Mesothelial cell of epicardium (in vitro differentiated cells): Measurements from ENCODE around the gene CHTF8. TPM values are rescaled to one million over a fixed set of nuclear protein-coding genes. Genes with fewer than 3 reads are reported as not detected.
A peak's percentile ranks its signal among the peaks of the same experiment; 100 is the strongest.

Experiments used
- DNase-seq, 2 experiments: peaks; one replicate each; pipeline ENCODE4 v3.0.0; 2021; ENCODE audit warnings: low spot score in 2 of 2; ENCODE audit not compliant: unreplicated experiment in 2 of 2
- H3K27ac Mint-ChIP-seq: 2 replicates; pipeline ENCODE4 v1.8.0; 2021; ENCODE audit warnings: mixed read lengths
- H3K27me3 Mint-ChIP-seq: 2 replicates; pipeline ENCODE4 v1.8.0; 2021; ENCODE audit warnings: low read depth, mixed read lengths
- H3K36me3 Mint-ChIP-seq: 2 replicates; pipeline ENCODE4 v1.8.0; 2021; ENCODE audit warnings: mixed read lengths
- H3K4me1 Mint-ChIP-seq: 2 replicates; pipeline ENCODE4 v1.8.0; 2021; ENCODE audit warnings: mixed read lengths
- H3K4me3 Mint-ChIP-seq: 2 replicates; pipeline ENCODE4 v1.8.0; 2021; ENCODE audit warnings: mild to moderate bottlenecking, moderate library complexity, mixed read lengths
- H3K9me3 Mint-ChIP-seq: 2 replicates; pipeline ENCODE4 v1.8.0; 2021; ENCODE audit warnings: mixed read lengths
- CTCF ChIP-seq: fragments of 200-600 bp; sonication (generic); IDR thresholded peaks from one replicate; pipeline ENCODE4 v1.5.0; 2021; ENCODE audit warnings: antibody characterized with exemption; ENCODE audit not compliant: unreplicated experiment
- total RNA-seq: library from RNA; stranded (reverse); gene quantifications from 3 replicates; pipeline ENCODE4 v1.2.1, GENCODE V29; 2021

The CHTF8 gene
- total RNA-seq, 1 donor from 2014 or later = 91.9 TPM

- H3K4me3 Mint-ChIP-seq = no peak overlapping the region
- peaks cover 16% of the 10 kb centered on the region for H3K27me3 Mint-ChIP-seq
- DNase-seq = no peak
- peaks cover under 1% of the 10 kb centered on the region for H3K4me1 Mint-ChIP-seq
- no peak for TF ChIP-seq CTCF
- no peaks in the 10 kb centered on the region for H3K9me3 Mint-ChIP-seq
- H3K36me3 Mint-ChIP-seq = peaks cover 24% of the 10 kb centered on the region
- H3K27ac Mint-ChIP-seq = no peak overlapping the region
These were observed 19.2 kb downstream of the CHTF8 start for GRCh38 chr16:69113216-69113615.

- H3K4me1 Mint-ChIP-seq = peaks cover 5% of the 10 kb centered on the region
- peaks cover 23% of the 10 kb centered on the region for H3K27me3 Mint-ChIP-seq
- H3K36me3 Mint-ChIP-seq = peaks cover 17% of the 10 kb centered on the region
- H3K4me3 Mint-ChIP-seq = no peak overlapping the region
- no peak overlapping the region for H3K27ac Mint-ChIP-seq
- DNase-seq = peak in 1 of 2 experiments; percentile 52
- H3K9me3 Mint-ChIP-seq = no peaks in the 10 kb centered on the region
- peak; percentile 33 for TF ChIP-seq CTCF
These were observed 19.9 kb downstream of the CHTF8 start for GRCh38 chr16:69112285-69113129.

GRCh38 chr16:69111876-69112230, 20.5 kb downstream of the CHTF8 start:
- H3K27ac Mint-ChIP-seq = no peak overlapping the region
- peaks cover 10% of the 10 kb centered on the region for H3K4me1 Mint-ChIP-seq
- DNase-seq = no peak
- no peaks in the 10 kb centered on the region for H3K9me3 Mint-ChIP-seq
- H3K4me3 Mint-ChIP-seq = no peak overlapping the region
- H3K36me3 Mint-ChIP-seq = peaks cover 17% of the 10 kb centered on the region
- no peak for TF ChIP-seq CTCF
- peaks cover 29% of the 10 kb centered on the region for H3K27me3 Mint-ChIP-seq

GRCh38 chr16:69111216-69111875, 21.0 kb downstream of the CHTF8 start:
- Mint-ChIP-seq H3K36me3 (peaks cover 17% of the 10 kb centered on the region), H3K27me3 (peaks cover 31% of the 10 kb centered on the region), H3K4me1 (peaks cover 12% of the 10 kb centered on the region), H3K27ac (no peak overlapping the region), H3K4me3 (no peak overlapping the region), H3K9me3 (no peaks in the 10 kb centered on the region)
- no peak for TF ChIP-seq CTCF
- no peak for DNase-seq

GRCh38 chr16:69110406-69110805, 22.0 kb downstream of the CHTF8 start:
- H3K27me3 Mint-ChIP-seq = peaks cover 36% of the 10 kb centered on the region
- no peak for DNase-seq

More at GRCh38 chr16:69110406-69110805, 22.0 kb downstream of the CHTF8 start:
- no peak overlapping the region for H3K27ac Mint-ChIP-seq
- no peaks in the 10 kb centered on the region for H3K9me3 Mint-ChIP-seq
- peaks cover 17% of the 10 kb centered on the region for H3K36me3 Mint-ChIP-seq
- no peak for TF ChIP-seq CTCF
- peaks cover 16% of the 10 kb centered on the region for H3K4me1 Mint-ChIP-seq
- H3K4me3 Mint-ChIP-seq = no peak overlapping the region
